IPS DF 4.7 (cell line): ENCODE data around the gene SCNN1B.

Source experiments
- DNase-seq: peaks from one replicate; pipeline ENCODE4 v3.0.0-alpha.2; 2013; ENCODE audit warnings: low spot score; ENCODE audit errors: extremely low read depth

The SCNN1B gene

DNA sequence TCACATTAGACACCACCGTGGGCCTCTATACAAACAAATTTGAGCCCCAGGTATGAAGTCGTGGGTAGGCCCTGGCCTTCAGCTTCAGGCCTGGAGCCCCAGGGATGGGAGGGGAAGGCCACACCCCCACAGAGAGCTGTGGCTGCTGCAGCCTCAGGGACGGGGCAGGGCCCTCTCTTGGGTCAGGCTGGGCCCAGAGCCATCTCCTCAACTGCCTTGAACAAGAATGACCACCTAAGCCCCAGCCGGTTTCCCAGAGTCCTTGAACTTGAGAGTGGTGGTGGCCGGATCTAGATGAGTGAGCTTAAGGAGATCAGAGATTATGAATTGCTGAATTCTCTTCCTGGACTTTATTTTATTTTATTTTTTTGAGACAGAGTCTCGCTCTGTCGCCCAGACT, 18.6 kb downstream of the SCNN1B start:
- DNase-seq: no peak

DNA sequence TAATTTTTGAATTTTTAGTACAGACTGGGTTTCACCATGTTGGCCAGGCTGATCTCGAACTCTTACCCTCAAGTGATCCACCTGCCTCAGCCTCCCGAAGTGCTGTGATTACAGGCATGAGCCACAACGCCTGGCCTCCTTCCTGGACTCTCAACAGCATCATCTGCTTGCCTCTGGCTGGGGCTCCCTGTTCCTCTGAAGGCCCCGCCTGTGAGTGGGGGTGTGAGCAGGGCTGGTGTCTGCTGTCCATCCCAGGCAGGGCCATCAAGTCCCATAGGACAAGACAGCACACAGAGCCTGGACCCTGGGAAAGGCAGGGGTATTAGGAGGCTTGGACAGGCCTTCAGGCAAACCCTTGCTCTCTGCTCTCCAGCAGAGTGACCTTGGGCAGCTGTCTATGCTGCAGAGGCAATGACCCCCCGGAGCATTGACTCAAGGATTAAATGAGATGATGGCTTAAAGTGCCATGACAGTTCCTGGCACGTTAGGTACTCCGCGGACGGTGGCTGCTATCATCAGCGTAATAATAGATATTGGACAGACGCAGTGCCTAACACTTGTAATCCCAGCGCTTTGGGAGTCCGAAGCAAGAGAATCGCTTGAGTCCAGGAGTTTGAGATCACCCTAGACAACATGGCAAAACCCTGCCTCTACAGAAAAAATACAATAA, 19.2 kb downstream of the SCNN1B start:
- DNase-seq: no peak

DNA sequence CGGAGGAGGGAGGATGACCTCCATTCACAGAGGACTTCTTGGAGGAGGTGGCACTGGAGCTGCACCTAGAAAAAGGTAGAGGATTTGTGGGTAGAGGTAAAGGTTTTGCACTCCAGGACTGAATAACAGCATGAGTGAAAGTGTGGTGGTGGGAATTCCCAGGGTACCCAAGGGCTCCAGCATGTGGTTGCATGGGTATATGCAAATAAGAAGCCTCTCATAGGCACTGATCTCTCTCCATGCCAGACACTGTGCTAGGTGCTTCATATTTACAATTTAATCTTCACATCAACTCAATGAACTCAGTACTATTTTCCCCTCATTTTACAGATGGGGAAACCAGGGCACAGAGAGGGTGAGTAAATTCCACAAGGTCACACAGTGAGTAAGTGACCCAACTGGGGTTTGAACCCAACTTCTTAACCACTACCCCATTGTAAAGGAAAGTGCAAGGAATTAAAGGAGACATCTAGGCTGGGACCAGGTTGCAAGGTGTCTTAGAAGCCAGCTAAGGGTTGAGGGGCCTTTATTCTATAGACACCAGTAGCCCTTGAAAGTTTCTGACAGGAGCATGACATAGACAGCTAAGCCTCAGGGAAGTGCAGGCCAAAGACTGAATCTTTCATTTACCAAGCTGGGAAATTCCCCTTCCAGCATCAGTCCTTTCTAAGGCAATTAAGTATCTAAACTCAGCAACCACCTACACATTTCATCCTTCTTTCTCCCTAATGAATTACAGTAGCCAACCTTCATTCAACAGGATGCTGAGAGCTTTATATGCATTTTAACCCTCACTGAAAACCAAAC, 21.3 kb downstream of the SCNN1B start:
- DNase-seq: no peak

DNA sequence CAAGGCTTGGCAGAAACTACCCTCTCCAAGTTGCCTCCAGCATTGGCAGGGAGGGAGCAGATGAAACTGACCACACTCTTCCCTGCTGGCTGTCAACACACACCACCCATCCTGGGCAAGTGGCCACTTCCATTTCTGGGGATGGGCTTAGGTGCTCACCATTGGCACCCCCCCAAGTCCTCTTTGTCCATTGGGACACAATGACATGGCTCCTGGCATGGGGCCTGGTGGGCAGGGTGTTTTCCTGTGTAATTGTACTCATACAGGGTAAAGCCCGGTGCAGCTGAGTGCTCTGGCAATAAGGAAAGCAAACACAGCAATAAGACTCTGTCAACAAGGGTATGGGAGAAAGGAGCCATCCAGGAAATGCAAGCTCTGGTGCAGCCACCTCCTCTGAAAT, 22.6 kb downstream of the SCNN1B start:
- no peak for DNase-seq

DNA sequence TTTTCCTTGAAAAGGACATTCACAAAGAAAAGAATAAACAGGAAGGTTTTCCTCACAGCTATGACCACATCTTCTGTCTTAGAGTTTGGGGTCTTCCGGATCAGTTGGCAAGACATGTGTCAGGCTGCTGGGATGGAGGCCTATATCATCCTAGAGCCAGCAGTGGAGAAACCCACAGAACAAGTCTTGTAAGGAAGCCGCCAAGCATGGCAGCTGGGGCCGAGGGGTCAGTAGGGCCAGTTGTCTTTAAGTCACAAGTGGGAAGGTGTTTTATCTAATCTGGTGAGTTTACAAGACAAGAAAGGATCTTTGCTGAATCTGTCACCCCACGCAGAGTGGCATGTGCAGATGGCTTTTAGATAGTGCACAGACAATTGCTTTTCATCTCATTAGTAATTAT, 25.7 kb downstream of the SCNN1B start:
- no peak for DNase-seq

DNA sequence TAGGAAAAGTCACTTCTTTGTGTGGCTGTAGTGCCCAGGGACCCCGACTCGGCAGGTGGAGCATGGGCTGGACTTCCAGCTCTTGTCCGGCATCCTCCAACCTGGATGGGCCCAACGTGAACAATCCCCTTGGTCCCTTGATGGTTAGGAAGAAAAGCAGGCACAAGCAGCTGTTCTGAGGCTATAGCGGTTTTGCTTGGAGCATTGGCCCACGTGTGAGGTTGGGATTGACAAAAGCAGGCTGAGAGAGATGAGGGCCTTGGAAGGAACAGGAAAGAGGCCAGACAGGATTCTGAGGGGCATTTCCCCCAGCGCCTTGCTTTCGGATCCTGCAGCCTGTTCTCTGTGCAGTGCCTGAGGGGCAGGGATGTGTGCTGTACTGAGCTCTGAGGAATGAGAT, 28.1 kb downstream of the SCNN1B start:
- no peak for DNase-seq

DNA sequence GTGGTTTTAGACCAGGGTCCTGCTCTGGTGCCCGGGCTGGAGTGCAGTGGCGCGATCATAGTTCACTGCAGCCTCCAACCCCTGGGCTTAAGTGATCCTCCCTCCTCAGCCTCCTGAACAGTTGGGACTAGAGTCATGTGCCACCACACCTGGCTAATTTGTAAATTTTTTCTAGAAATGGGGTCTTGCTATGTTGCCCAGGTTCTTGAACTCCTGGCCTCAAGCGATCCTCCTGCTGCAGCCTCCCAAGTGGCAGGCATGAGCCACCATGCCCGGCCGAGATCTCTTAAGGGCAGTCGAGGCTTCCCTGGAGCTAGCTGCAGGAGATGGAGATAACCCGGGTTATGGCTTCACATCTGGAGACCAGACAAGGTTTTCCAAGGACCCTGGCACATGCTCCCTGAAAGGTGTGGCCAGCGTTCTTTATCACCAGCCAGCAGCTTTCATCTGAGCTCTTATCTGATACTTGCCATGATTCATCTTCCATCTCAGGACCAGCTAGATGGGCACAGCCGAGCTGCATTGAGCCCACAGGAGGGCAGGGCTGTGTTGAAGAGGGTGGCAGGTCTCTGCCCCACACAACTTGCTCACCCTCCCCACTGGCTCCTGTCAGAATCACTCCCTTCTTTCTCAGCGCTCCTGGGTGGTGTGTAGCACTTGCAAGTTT, 28.6 kb downstream of the SCNN1B start:
- DNase-seq: no peak

DNA sequence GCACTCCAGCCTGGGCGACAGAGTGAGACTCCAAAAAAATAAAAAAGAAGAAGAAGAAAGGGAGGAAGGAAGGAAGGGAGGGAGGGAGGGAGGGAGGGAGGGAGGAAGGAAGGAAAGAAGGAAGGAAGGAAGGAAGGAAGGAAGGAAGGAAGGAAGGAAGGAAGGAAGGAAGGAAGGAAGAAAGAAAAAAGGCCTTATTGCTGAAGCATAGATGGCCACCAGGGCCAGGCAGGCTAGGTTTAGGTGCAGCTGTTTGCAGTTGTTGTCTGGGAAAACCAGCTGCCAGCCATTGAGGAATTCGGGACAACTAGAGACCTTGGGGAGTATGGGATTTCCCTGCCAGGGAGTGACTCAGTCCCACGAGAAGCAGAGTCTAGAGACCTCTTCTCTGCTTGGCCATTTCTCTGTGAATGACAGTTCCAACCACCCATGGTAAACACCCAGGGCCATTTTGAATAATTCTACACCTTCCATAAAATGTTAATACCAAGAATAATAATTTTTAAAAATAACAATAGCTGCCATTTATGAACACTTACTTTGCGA, 31.0 kb downstream of the SCNN1B start:
- no peak for DNase-seq

DNA sequence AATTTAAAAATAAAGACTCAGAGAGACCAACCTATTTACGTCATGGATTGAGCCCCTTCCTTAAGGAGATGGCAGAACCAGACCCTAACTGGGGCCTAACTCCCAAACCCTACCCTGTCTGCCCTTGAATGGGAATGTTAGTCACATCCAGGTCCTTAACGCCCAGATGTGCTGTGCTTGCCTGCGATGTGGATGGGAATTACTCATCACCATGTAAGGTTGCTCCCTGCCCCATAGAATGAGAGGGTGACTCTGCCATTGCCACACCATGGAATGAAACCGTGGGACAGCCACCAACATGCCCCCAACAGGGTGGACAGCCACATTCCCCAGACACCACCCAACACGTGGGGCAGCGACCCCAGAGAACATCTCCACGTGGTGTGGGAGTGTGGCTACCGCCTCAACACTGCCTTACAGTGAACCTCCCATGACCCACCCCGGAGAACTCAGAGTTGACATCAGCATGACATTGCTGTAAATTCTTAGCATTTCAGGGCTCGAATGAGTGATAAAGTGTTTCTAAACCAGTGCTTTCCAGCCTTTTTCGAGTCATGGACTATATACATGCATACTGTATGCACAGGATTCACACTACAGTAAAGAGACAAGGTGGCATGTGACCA, 31.8 kb downstream of the SCNN1B start:
- DNase-seq: no peak

DNA sequence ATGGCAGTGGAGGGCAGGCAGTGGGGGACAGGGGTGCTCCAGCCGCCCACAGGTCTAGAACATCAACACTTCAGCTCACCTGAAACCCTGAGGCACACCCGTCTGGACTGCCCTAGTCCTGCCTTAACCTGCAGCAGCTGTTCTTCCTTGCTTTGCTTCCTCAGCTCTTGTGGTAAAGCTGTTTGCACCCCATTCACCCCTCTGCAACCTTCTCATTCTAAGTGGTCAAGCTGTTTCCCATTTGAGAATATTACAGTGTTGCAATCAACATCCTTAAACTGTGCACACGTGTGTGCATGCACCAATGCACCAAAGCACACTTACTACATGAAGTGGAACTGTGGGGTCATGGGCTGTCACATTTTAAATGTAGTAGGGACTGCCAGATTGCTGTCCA, 32.4 kb downstream of the SCNN1B start:
- no peak for DNase-seq

DNA sequence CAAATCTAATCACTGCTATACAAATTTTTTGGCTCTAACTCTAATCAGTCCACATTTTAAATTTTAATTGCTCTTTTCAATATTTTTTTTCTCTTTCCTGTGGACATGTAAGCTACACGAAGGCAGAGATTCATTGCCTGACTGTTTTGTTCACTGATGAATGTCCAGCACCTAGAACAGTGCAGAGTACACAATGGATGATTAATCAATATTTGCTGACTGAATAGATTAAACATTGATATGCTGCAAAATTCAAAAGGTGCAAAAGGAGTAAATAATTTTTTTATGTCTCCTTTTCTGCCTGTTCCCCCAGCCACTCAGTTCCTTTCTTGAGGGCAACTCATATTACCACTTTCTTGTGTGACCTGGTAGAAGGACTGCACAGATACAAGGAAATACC, 32.8 kb downstream of the SCNN1B start:
- no peak for DNase-seq

DNA sequence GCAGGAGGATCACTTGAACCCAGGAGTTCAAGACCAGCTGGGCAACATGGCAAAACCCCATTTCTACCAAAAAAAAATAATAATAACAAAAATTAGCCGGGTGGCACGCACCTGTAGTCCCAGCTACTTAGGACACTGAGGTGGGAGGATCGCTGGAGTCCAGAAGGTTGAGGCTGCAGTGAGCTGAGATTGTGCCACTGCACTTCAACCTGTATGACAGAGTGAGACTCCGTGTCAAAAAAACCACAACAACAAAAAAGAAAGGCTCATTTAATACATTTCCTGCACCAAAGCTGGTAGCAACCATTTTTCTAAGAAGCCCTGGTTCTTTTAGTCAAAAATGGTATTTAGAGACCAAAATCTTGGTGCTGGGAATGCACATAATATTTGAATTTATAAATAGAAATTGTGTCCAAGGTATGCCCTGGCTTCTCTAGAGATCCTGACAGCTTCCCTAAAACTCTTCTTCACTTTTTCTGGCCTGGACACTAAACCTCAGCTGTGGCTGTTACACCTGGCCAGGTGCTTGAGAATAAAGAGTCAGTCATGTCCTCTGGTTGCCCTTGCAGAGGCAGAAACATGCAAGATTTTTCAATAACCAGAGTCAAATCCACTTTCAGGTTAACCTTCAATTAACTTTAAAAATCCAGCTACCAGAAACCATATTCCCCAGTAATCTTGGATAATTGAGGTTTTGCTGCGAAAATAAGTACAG, 35.9 kb downstream of the SCNN1B start:
- DNase-seq: no peak

DNA sequence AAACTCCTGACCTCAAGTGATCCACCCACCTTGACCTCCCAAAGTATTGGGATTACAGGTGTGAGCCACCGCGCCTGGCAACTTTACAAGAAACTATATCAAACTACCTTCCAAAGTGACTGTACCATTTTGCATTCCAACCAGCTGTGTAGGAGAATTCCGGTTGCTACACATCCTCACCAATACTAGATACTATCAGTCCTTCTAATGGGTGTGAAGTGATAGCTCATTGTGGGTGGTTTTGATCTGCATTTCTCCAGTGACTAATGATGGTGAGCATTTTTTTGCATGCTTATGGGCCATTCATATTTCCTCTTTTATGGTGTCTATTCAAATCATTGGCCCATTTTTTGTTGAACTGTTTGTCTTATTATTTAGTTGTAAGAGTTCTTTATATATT, 37.7 kb downstream of the SCNN1B start:
- no peak for DNase-seq

DNA sequence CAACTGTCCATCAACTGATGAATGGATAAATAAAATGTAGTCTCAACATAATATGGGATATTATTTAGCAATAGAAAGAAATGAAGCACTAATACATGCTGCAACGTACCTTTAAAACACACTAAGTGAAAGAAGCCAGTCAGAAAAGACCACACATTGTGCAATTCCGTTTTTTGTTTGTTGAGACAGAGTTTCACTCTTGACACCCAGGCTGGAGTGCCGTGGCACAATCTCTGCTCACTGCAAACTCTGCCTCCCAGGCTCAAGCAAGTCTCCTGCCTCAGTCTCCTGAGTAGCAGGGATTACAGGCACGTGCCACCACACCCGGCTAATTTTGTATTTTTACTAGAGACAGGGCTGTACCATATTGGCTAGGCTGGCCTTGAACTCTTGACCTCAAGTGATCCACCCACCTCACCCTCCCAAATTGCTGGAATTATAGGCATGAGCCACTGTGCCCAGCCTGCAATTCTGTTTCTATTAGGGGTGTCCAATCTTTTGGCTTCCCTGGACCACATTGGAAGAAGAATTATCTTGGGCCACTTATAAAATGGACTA, 40.1 kb downstream of the SCNN1B start:
- DNase-seq: no peak

DNA sequence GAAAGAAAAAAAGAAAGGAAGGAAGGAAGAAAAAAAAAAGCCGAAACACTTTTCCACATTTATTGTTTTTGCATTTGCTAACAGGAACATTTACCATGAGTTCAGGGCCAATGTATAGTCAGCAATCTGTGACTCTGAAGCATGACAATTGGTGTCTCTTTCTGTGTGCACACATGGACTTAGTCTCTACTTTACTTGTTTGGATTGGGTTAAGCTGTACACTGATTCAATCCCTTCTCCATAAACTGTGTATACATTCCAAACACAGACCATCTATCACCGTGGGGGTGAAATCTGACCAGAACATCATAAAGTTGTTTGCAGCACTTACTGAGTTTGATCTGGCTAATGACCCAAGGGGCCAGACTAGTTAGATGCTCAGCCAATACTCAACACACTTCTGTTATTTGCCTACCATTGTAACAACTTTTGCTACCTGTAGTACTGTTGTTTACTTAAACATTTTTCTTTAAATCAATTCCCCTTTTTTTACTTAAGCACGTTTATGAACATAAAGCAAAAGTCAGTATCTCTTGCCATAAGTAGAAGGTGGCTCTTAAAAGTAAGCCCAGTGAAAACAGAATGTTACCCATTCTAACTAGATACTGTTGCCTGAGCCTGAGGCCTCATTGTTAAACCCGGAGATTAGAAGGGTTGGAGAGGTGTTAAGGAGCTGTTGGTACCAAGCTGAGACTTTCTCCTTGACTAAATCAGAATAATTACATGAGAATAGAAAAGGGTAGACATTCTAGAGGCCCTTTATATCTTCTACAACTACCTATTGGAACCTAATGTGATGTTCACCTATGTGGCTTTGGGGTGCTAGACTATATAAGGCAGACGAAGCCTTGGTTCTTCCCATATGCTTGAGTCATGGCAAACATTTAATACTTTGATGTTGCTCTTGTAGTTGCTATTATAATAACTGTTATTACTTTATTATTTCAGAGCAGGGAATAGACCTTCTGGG, 41.8 kb downstream of the SCNN1B start:
- DNase-seq: no peak

DNA sequence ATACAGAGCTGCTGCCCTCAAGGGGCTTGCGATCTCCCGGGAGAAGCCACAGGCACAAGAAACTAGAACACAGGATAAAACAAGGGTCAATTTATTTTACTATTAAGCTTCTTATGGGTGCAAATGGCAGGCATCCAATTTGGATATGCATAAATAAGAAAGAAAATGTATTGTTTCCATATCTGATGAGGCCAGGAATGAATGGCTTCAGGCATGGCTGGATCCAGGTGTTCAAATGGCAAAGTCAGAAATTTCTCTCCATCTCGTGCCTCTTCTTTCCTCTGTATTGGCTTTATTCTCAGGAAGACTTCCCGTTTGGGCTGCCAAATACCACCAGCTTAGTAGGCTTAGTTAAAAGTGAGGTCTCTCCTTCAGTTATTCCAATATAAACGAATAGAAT, 43.1 kb downstream of the SCNN1B start:
- no peak for DNase-seq

DNA sequence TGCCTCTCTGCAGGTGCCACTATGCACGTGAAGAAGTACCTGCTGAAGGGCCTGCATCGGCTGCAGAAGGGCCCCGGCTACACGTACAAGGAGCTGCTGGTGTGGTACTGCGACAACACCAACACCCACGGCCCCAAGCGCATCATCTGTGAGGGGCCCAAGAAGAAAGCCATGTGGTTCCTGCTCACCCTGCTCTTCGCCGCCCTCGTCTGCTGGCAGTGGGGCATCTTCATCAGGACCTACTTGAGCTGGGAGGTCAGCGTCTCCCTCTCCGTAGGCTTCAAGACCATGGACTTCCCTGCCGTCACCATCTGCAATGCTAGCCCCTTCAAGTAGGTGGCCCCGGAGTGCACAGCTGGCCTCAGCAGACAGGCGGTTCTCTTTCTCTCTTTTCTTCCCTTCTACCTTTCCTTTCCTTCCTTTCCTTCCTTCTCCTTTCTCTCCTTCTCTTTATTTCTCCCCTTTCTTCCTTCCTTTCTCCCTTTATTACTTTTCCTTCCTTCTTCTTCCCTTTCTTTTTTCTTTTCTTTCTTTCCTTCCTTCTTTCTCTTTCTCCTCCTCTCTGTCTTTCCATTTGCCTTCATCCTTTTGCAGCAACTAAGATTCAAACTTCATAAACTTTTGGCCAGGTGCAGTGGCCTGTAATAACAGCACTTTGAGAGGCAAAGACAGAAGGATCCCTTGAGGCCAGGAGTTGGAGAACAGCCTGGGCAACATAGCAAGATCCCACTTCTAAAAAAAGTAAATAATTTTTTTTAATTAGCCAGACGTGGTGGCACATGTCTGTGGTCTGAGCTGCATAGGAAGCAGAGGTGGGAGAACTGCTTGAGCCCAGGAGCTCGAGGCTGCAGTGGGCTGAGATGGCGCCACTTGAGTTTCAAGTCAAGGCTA, 46.7 kb downstream of the SCNN1B start:
- no peak for DNase-seq

DNA sequence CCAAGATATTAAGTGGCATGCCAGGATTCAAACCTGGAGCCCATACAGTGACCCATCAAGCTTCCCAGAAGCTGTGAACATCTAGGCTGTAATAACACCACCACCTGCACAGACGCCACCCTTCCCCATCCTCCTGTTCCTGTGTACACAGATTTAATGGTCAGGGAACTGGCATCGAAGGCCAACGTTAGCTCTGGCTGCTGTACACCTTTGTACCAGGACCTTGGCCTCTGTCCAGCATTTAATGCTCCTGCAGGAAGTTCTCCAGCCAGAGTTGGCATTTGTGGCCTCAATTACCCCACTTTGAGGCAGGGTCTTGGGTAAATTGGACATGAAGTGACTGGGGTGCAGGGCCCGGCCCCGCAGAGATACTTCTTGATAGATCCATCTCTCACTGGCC, 49.3 kb downstream of the SCNN1B start:
- no peak for DNase-seq

DNA sequence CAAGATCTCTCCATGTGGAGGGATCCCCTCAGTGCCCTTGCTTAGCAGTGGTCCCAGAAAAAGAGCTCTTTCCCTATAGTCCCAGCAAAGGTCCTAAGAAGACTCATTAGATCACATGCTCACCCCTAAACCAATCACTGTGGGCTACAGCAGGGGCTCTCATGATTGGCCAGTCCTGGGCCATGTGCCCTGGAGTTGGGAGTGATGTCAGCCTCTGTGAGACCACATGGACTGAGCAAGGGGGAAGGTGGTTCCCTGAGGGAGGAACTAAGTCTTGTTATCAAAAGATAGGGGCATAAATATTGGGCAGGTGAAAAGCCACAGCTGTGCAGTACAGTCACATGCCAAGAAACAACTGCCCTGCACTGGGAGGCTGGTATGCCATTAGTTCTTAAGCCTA, 51.3 kb downstream of the SCNN1B start:
- DNase-seq: no peak
